HepG2 (cell line): Measurements from ENCODE around the gene STX1B. TPM values are rescaled to one million over a fixed set of nuclear protein-coding genes. Genes with fewer than 3 reads are reported as not detected.

Experiments used
- CEBPG ChIP-seq: IDR thresholded peaks from 2 replicates; pipeline ENCODE4 v1.6.1; 2016
- HOXA7 ChIP-seq: sonication (generic); formaldehyde crosslinking; IDR thresholded peaks from 2 replicates; pipeline ENCODE4 v1.8.1; 2022; ENCODE audit warnings: mild to moderate bottlenecking, missing genetic modification reagents, moderate library complexity
- KDM3A ChIP-seq: IDR thresholded peaks from 2 replicates; pipeline ENCODE4 v1.6.1; 2018; ENCODE audit warnings: low read depth, missing compliant biosample characterization
- TP53 ChIP-seq: sonication (generic); formaldehyde crosslinking; conservative IDR thresholded peaks from 2 replicates; pipeline ENCODE4 v1.4.0; 2020; ENCODE audit warnings: missing genetic modification reagents
- ZBTB33 ChIP-seq: sonication (generic); formaldehyde crosslinking; IDR thresholded peaks from 2 replicates; pipeline ENCODE4 v1.4.0; 2020; ENCODE audit warnings: missing genetic modification reagents
- ZBTB49 ChIP-seq: sonication (generic); formaldehyde crosslinking; IDR thresholded peaks from 2 replicates; pipeline ENCODE4 v1.4.0; 2020; ENCODE audit warnings: missing genetic modification reagents, borderline replicate concordance
- ZNF605 ChIP-seq: sonication (generic); formaldehyde crosslinking; IDR thresholded peaks from 2 replicates; pipeline ENCODE4 v1.8.0; 2022; ENCODE audit warnings: mild to moderate bottlenecking, missing genetic modification reagents
- ZNF616 ChIP-seq: sonication (generic); formaldehyde crosslinking; IDR thresholded peaks from 2 replicates; pipeline ENCODE4 v1.5.0; 2020; ENCODE audit warnings: low read depth, mild to moderate bottlenecking, missing genetic modification reagents
- ZNF639 ChIP-seq: conservative IDR thresholded peaks from 2 replicates; pipeline ENCODE4 v1.6.1; 2018; ENCODE audit warnings: missing genetic modification reagents
- ZNF800 ChIP-seq: sonication (generic); formaldehyde crosslinking; IDR thresholded peaks from 2 replicates; pipeline ENCODE4 v1.4.0; 2020; ENCODE audit warnings: missing genetic modification reagents
- polyA plus RNA-seq, 8 experiments: library from polyadenylated mRNA; depleted of rRNA in 3 of 8; stranded (reverse) in 7 of 8; unstranded in 1 of 8; fragments of >200 nt; fragmentation: Illumina TruSeq in 4 of 8; extraction: Trizol in 4 of 8; gene quantifications; 2 replicates each; pipeline versions ENCODE4 v1.2.1 to v1.2.3, GENCODE V29; 2011 to 2016; ENCODE audit warnings: low read depth in 4 of 8, missing spikeins in 1 of 8, mixed read lengths in 1 of 8; ENCODE audit not compliant: insufficient read depth in 1 of 8
- total RNA-seq, 5 experiments: library from RNA; depleted of rRNA; stranded (reverse); fragments of >200 nt; fragmentation: Illumina TruSeq; extraction: Trizol; gene quantifications; 2 replicates each; pipeline ENCODE4 v1.2.3, GENCODE V29; 2016; ENCODE audit warnings: low read depth in 1 of 5
- TF ChIP-seq, protein P1 (sequence below): sonication (generic); formaldehyde crosslinking; IDR thresholded peaks from 2 replicates; pipeline ENCODE4 v1.4.0; 2020; ENCODE audit warnings: missing genetic modification reagents
- TF ChIP-seq, protein P2 (sequence below): sonication (generic); formaldehyde crosslinking; IDR thresholded peaks from 2 replicates; pipeline ENCODE4 v1.4.0; 2020; ENCODE audit warnings: missing genetic modification reagents, borderline replicate concordance
- TF ChIP-seq, protein P3 (sequence below), 2 experiments: IDR thresholded peaks; 2 replicates each; pipeline ENCODE4 v1.6.1; 2011 to 2012; ENCODE audit warnings: low read length in 2 of 2, borderline replicate concordance in 1 of 2, low read depth in 1 of 2, mild to moderate bottlenecking in 1 of 2, moderate library complexity in 1 of 2

STX1B gene
- total and polyA plus RNA-seq, 2 of the 13 experiments (the other 11 are each of a cell fraction or from before 2014, with no cell fraction given) = 2.1 to 3.0 TPM

- TF ChIP-seq, protein P1, sequence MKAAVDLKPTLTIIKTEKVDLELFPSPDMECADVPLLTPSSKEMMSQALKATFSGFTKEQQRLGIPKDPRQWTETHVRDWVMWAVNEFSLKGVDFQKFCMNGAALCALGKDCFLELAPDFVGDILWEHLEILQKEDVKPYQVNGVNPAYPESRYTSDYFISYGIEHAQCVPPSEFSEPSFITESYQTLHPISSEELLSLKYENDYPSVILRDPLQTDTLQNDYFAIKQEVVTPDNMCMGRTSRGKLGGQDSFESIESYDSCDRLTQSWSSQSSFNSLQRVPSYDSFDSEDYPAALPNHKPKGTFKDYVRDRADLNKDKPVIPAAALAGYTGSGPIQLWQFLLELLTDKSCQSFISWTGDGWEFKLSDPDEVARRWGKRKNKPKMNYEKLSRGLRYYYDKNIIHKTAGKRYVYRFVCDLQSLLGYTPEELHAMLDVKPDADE = peak; percentile 7; the same call in 1 of the 2 replicates
- TF ChIP-seq ZNF800 (CRISPR knock-in tag) (no peak), ZBTB49 (CRISPR knock-in tag) (peak; percentile 45; the same call in 1 of the 2 replicates), ZNF616 (CRISPR knock-in tag) (no peak), HOXA7 (CRISPR knock-in tag) (no peak), ZBTB33 (CRISPR knock-in tag) (peak; percentile 37), ZNF639 (CRISPR knock-in tag) (no peak; the same call in none of the 2 replicates), TP53 (CRISPR knock-in tag) (no peak), CEBPG (CRISPR knock-in tag) (no peak), ZNF605 (peak; percentile 81; the same call in 1 of the 2 replicates), KDM3A (CRISPR knock-in tag) (peak; percentile 94; the same call in 1 of the 2 replicates)
- TF ChIP-seq, protein P2, sequence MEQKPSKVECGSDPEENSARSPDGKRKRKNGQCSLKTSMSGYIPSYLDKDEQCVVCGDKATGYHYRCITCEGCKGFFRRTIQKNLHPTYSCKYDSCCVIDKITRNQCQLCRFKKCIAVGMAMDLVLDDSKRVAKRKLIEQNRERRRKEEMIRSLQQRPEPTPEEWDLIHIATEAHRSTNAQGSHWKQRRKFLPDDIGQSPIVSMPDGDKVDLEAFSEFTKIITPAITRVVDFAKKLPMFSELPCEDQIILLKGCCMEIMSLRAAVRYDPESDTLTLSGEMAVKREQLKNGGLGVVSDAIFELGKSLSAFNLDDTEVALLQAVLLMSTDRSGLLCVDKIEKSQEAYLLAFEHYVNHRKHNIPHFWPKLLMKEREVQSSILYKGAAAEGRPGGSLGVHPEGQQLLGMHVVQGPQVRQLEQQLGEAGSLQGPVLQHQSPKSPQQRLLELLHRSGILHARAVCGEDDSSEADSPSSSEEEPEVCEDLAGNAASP (CRISPR knock-in tag) = peak; percentile 43; the same call in 1 of the 2 replicates
- TF ChIP-seq, protein P3, sequence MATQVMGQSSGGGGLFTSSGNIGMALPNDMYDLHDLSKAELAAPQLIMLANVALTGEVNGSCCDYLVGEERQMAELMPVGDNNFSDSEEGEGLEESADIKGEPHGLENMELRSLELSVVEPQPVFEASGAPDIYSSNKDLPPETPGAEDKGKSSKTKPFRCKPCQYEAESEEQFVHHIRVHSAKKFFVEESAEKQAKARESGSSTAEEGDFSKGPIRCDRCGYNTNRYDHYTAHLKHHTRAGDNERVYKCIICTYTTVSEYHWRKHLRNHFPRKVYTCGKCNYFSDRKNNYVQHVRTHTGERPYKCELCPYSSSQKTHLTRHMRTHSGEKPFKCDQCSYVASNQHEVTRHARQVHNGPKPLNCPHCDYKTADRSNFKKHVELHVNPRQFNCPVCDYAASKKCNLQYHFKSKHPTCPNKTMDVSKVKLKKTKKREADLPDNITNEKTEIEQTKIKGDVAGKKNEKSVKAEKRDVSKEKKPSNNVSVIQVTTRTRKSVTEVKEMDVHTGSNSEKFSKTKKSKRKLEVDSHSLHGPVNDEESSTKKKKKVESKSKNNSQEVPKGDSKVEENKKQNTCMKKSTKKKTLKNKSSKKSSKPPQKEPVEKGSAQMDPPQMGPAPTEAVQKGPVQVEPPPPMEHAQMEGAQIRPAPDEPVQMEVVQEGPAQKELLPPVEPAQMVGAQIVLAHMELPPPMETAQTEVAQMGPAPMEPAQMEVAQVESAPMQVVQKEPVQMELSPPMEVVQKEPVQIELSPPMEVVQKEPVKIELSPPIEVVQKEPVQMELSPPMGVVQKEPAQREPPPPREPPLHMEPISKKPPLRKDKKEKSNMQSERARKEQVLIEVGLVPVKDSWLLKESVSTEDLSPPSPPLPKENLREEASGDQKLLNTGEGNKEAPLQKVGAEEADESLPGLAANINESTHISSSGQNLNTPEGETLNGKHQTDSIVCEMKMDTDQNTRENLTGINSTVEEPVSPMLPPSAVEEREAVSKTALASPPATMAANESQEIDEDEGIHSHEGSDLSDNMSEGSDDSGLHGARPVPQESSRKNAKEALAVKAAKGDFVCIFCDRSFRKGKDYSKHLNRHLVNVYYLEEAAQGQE (IDR thresholded peaks at IDR 0.05; ENCODE audit: borderline replicate concordance in 1 of 2, low read depth in 1 of 2, low read length in 2 of 2) = no peak
These were observed 52.8 kb downstream of the STX1B start, which contains the start of gene SETD1A (continued) for GRCh38 chr16:30957456-30958174.
